Measurements from ENCODE around the gene HEG1.

HEG1 gene

GRCh38 chr3:125048282-125048681 is 7.5 kb downstream of the HEG1 start:
- Histone ChIP-seq H3K9ac (ENCODE audit: low read depth, low read length) (no peak overlapping the region), H3K36me3 (ENCODE audit: insufficient read depth, low read length) (no peaks in the 10 kb centered on the region), H3K9me3 (ENCODE audit: control insufficient read depth, insufficient read depth, low read length) (no peaks in the 10 kb centered on the region), H3K4me1 (ENCODE audit: insufficient read depth, low read length) (peaks cover 35% of the 10 kb centered on the region)

DNA sequence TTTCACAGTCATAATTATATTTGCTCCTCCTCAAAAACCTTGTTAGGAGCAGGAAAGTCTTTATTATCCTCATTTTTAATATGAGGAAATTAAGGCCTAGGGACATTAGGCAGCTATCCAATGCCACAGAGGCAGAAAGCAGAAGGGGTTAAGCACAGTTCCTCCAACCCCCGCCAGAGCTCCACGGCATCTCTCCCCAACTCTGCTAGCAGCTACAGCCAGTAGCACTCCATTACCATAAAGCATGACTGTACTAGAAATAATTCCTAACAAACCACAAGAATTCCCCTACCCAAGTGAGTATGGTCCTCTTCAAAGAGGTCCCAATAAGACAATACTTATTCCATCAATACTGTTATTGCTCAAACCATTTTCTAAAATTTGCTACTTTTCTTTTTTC is 9.8 kb downstream of the HEG1 start:
- Histone ChIP-seq H3K9ac (ENCODE audit: low read depth, low read length) (no peak overlapping the region), H3K4me1 (ENCODE audit: insufficient read depth, low read length) (peaks cover 20% of the 10 kb centered on the region), H3K9me3 (ENCODE audit: control insufficient read depth, insufficient read depth, low read length) (no peaks in the 10 kb centered on the region), H3K36me3 (ENCODE audit: insufficient read depth, low read length) (no peaks in the 10 kb centered on the region)

- no peaks in the 10 kb centered on the region for H3K9me3 ChIP-seq (ENCODE audit: control insufficient read depth, insufficient read depth, low read length)
- no peaks in the 10 kb centered on the region for H3K36me3 ChIP-seq (ENCODE audit: insufficient read depth, low read length)
- H3K4me1 ChIP-seq (ENCODE audit: insufficient read depth, low read length) = peaks cover 16% of the 10 kb centered on the region
- H3K9ac ChIP-seq (ENCODE audit: low read depth, low read length) = no peak overlapping the region
Observed at GRCh38 chr3:125045194-125045593, 10.6 kb downstream of the HEG1 start.

DNA sequence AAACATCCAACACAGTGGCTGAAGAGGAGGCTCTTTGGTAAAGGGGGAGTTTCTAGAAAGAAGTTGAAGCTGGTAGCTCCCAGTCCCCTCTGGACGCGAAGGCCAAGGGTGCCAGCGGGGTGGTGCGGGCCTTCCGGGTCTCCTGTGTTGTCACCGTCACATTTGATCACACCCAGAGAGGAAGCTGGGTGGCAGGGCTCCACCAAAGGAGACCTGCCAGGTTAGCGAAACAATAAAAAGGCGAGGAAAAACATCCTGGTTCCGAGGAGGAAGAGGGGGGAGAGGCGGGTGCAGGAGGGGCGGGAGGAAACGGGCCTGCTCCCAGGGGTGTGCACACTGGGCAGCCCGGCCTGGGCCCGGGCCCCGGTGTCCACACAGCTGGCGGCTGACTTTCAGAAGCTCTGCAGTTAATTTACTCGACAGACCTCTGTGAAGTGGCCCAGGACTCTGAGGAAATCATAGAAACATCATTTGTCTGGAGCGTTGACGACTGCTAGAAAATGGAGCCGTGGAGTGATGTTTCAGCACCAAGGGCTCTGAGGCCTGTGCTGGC is 12.1 kb downstream of the HEG1 start:
- Histone ChIP-seq H3K9ac (ENCODE audit: low read depth, low read length) (no peak overlapping the region), H3K36me3 (ENCODE audit: insufficient read depth, low read length) (no peaks in the 10 kb centered on the region), H3K4me1 (ENCODE audit: insufficient read depth, low read length) (peaks cover 31% of the 10 kb centered on the region), H3K9me3 (ENCODE audit: control insufficient read depth, insufficient read depth, low read length) (no peaks in the 10 kb centered on the region)

DNA sequence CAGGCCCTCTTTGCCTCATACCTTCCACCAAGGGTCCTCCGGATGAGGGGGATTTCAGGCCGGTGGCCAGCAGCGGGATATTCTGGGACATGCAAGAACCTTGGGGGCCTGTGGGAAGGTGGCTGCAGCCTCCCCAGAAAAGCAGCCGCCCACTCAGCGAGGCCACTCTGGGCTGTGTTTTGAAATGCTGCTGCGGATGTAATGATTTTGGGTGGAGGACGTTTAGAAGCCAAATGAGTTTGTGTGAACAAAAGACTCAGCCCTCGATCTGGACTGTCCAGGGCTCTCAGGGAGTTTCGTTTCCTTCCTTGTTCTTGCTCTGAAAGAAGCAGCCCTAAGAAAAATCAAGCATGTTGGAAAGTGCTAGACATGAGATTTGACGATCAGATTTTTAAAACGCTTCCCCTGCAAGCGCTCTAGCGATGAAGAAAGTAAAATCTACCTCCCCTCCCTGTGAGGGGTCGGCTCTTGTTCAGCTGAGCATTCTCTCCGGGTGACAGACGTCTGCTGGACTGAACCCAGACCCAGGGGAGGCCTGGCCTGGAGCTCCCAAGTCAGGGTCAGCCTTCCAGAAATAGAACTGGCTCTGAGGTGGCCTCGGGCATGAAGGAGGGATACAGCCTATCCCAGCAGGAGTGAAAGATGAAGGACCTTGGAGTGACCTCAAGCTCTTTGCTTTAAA is 12.9 kb downstream of the HEG1 start:
- H3K4me1 ChIP-seq (ENCODE audit: insufficient read depth, low read length) = peaks cover 31% of the 10 kb centered on the region
- no peaks in the 10 kb centered on the region for H3K36me3 ChIP-seq (ENCODE audit: insufficient read depth, low read length)
- H3K9me3 ChIP-seq (ENCODE audit: control insufficient read depth, insufficient read depth, low read length) = no peaks in the 10 kb centered on the region
- no peak overlapping the region for H3K9ac ChIP-seq (ENCODE audit: low read depth, low read length)

DNA sequence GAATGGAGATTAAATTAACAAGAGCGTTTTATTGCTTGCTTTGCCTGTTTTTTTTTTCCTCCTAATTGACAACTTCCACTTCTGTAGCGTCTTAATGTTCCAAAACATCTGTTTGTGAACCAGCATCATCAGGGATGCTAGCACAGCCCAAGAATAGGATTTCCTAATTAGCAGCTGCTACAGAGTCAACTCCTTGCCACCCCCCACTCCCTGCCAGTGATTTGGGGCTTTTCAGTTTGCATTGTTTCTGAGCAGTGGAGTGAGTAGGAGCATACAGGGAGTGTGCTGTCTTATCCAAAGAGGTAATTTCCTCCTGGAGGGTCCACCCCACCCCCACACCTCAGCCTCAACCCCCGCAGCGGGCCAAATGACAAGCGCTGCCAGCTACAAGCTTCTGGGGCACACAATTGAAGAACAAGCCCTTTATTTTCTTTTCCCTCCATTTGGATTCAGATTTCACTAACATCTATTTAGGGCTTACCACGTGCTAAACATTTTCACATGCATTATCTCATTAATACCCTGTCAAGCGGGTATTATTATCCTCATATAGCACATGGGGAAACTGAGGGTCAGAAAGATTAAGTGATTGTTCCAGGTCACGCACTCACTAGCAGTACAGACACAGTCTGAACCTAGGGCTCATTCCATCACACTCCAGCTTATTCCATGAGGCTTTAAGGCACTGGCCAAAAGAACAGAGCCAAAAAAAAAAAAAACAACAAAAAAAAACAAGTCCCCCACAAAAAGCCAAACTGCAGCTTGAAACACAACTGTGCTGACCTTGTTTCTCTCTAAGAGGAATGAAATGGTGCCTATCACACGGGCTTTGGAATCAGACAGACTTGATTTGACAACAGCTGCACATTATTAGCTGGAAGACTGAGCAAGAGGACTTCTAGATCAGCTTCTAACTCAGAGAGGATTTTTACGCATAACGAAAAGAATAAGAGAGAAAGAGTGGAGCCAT is 16.4 kb downstream of the HEG1 start:
- no peaks in the 10 kb centered on the region for H3K9me3 ChIP-seq (ENCODE audit: control insufficient read depth, insufficient read depth, low read length)
- H3K9ac ChIP-seq (ENCODE audit: low read depth, low read length) = no peak overlapping the region
- H3K36me3 ChIP-seq (ENCODE audit: insufficient read depth, low read length) = no peaks in the 10 kb centered on the region
- peaks cover 26% of the 10 kb centered on the region for H3K4me1 ChIP-seq (ENCODE audit: insufficient read depth, low read length)

DNA sequence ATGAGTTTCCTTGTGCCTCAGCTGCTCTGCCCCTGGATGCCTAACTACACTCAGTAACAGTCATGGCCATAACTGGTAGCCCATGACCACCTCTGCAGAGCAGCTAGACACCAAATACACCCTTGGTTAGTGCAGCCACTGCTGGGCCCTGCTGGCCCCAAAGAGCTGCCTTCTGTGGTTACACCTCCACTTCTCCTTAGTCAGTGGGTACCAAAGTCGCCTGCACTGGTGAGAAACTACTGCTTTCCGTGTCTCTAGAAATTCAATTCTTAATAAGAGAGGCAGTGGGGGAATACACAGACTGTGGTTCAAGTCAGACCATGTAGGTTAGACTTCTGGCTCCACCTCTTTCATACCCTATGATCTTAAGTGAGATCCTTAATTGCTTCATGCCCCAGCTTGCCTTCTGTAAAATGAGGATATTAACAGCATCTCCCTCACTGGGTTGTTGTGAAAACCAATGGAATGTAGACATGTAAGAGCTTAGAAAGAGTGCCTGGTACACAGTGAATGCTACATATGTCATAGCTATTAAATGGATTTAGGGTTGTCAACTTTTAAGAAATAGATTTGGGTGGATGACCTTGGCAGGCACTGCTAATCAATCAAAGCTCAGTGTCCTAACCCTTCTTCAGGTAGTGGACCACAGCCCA is 18.2 kb downstream of the HEG1 start:
- Histone ChIP-seq H3K36me3 (ENCODE audit: insufficient read depth, low read length) (no peaks in the 10 kb centered on the region), H3K4me1 (ENCODE audit: insufficient read depth, low read length) (peaks cover 18% of the 10 kb centered on the region)

GRCh38 chr3:125035217-125035616 is 20.6 kb downstream of the HEG1 start:
- no peak overlapping the region for H3K9ac ChIP-seq (ENCODE audit: low read depth, low read length)
- peaks cover 18% of the 10 kb centered on the region for H3K4me1 ChIP-seq (ENCODE audit: insufficient read depth, low read length)
- no peaks in the 10 kb centered on the region for H3K36me3 ChIP-seq (ENCODE audit: insufficient read depth, low read length)
- H3K9me3 ChIP-seq (ENCODE audit: control insufficient read depth, insufficient read depth, low read length) = no peaks in the 10 kb centered on the region

More for the DNA sequence above, 18.2 kb downstream of the HEG1 start:
- Histone ChIP-seq H3K9ac (ENCODE audit: low read depth, low read length) (no peak overlapping the region), H3K9me3 (ENCODE audit: control insufficient read depth, insufficient read depth, low read length) (no peaks in the 10 kb centered on the region)

DNA sequence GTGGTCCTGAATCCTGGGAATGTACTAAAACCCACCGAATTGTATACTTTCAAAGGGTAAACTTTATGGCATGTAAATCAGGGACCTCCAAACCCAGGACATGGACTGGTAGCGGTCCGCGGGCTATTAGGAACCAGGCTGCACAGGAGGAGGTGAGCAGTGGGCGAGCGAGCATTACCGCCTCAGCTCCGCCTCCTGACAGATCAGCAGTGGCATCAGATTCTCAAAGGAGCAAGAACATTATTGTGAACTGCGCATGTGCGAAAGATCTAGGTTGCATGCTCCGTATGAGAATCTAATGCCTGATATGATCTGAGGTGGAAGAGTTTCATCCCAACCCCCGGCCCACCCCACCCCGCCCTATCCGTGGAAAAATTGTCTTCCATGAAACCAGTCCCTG is 22.2 kb downstream of the HEG1 start:
- 0 out of 2 replicates have a peak, but pooled peaks cover 3% of the 10 kb centered on the region for H3K4me1 ChIP-seq (ENCODE audit: insufficient read depth, low read length)

GRCh38 chr3:125033135-125033534 is 22.7 kb downstream of the HEG1 start:
- Histone ChIP-seq H3K36me3 (ENCODE audit: insufficient read depth, low read length) (no peaks in the 10 kb centered on the region), H3K9ac (ENCODE audit: low read depth, low read length) (no peak overlapping the region)

More for the DNA sequence above, 22.2 kb downstream of the HEG1 start:
- Histone ChIP-seq H3K9me3 (ENCODE audit: control insufficient read depth, insufficient read depth, low read length) (no peaks in the 10 kb centered on the region), H3K9ac (ENCODE audit: low read depth, low read length) (no peak overlapping the region), H3K36me3 (ENCODE audit: insufficient read depth, low read length) (no peaks in the 10 kb centered on the region)

GRCh38 chr3:125032683-125033082 is 23.1 kb downstream of the HEG1 start:
- Histone ChIP-seq H3K9me3 (ENCODE audit: control insufficient read depth, insufficient read depth, low read length) (no peaks in the 10 kb centered on the region), H3K36me3 (ENCODE audit: insufficient read depth, low read length) (no peaks in the 10 kb centered on the region), H3K4me1 (ENCODE audit: insufficient read depth, low read length) (0 out of 2 replicates have a peak, but pooled peaks cover 3% of the 10 kb centered on the region), H3K9ac (ENCODE audit: low read depth, low read length) (no peak overlapping the region)

More at GRCh38 chr3:125033135-125033534, 22.7 kb downstream of the HEG1 start:
- Histone ChIP-seq H3K9me3 (ENCODE audit: control insufficient read depth, insufficient read depth, low read length) (no peaks in the 10 kb centered on the region), H3K4me1 (ENCODE audit: insufficient read depth, low read length) (0 out of 2 replicates have a peak, but pooled peaks cover 3% of the 10 kb centered on the region)

- 0 out of 2 replicates have a peak, but pooled peaks cover 3% of the 10 kb centered on the region for H3K4me1 ChIP-seq (ENCODE audit: insufficient read depth, low read length)
- no peak overlapping the region for H3K9ac ChIP-seq (ENCODE audit: low read depth, low read length)
- H3K9me3 ChIP-seq (ENCODE audit: control insufficient read depth, insufficient read depth, low read length) = no peaks in the 10 kb centered on the region
- H3K36me3 ChIP-seq (ENCODE audit: insufficient read depth, low read length) = no peaks in the 10 kb centered on the region
Observed at GRCh38 chr3:125032100-125032643, 23.6 kb downstream of the HEG1 start.

GRCh38 chr3:125031544-125031943 is 24.3 kb downstream of the HEG1 start:
- no peaks in the 10 kb centered on the region for H3K9me3 ChIP-seq (ENCODE audit: control insufficient read depth, insufficient read depth, low read length)

GRCh38 chr3:125028657-125029056 is 27.1 kb downstream of the HEG1 start:
- 0 out of 2 replicates have a peak, but pooled peaks cover 3% of the 10 kb centered on the region for H3K4me1 ChIP-seq (ENCODE audit: insufficient read depth, low read length)
- peaks cover 2% of the 10 kb centered on the region; the same call in 1 of the 2 replicates for H3K36me3 ChIP-seq (ENCODE audit: insufficient read depth, low read length)
- no peaks in the 10 kb centered on the region for H3K9me3 ChIP-seq (ENCODE audit: control insufficient read depth, insufficient read depth, low read length)
- no peak overlapping the region for H3K9ac ChIP-seq (ENCODE audit: low read depth, low read length)

More at GRCh38 chr3:125031544-125031943, 24.3 kb downstream of the HEG1 start:
- H3K36me3 ChIP-seq (ENCODE audit: insufficient read depth, low read length) = no peaks in the 10 kb centered on the region
- H3K9ac ChIP-seq (ENCODE audit: low read depth, low read length) = no peak overlapping the region
- H3K4me1 ChIP-seq (ENCODE audit: insufficient read depth, low read length) = 0 out of 2 replicates have a peak, but pooled peaks cover 3% of the 10 kb centered on the region

All from ES-I3 (cell line).